ENCODE data around the gene SGMS1. TPM values are rescaled to one million over a fixed set of nuclear protein-coding genes. Genes with fewer than 3 reads are reported as not detected.

The SGMS1 gene
- polyA plus RNA-seq, 1 donor (not counting 4 experiments of a cell fraction or from before 2014, with no cell fraction given), result 18.3 TPM

DNA sequence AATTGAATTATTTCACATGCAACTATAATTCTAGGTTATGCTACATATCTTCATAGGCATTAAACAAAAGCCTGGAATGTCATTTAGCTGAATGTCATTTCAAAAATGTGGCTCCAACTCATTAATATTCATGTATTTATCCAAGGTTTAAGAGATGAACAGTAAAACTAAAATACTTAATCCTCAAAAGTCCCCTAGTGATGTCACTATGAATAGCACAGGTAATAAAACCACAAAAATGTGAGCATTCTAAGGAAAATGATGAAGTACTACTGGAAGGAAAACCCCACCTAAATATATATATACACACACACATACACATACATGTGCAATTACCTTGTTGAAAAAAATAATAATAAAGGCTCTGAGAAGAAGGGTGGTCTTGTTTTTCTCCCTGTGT lies 218.0 kb downstream of the SGMS1 start:
- H3K27ac ChIP-seq (ENCODE audit: control insufficient read depth, insufficient read depth, low read length), result peak overlapping the region; percentile 51
- DNase-seq (ENCODE audit: low read depth, low spot score) (no peak), FAIRE-seq (peak; percentile 64)
- H3K27me3 ChIP-seq (ENCODE audit: control insufficient read depth, extremely low read depth, insufficient read depth, low read length), result no peaks in the 10 kb centered on the region
- H2AFZ ChIP-seq (ENCODE audit: control insufficient read depth, low read length), result no peak overlapping the region
- H3K4me3 ChIP-seq (ENCODE audit: control insufficient read depth in 2 of 3, extremely low read depth in 1 of 3, insufficient read depth in 2 of 3, low read depth in 1 of 3, low read length in 3 of 3), result no peak overlapping the region
- H3K4me1 ChIP-seq (ENCODE audit: control insufficient read depth, extremely low read depth, insufficient read depth, low read length), result peaks cover 34% of the 10 kb centered on the region
- no peaks in the 10 kb centered on the region for H4K20me1 ChIP-seq (ENCODE audit: control insufficient read depth, extremely low read depth, insufficient read depth, low read length)
- H3K9me3 ChIP-seq (ENCODE audit: control insufficient read depth, low read depth, low read length), result no peaks in the 10 kb centered on the region
- H3K79me2 ChIP-seq (ENCODE audit: control insufficient read depth, insufficient read depth, low read length), result peaks cover 44% of the 10 kb centered on the region
- no peak overlapping the region for H3K9ac ChIP-seq (ENCODE audit: control insufficient read depth, extremely low read depth, insufficient read depth, low read length)
- H3K9me1 ChIP-seq (ENCODE audit: control insufficient read depth, extremely low read depth, insufficient read depth, low read length), result peaks cover 5% of the 10 kb centered on the region
- H3K4me2 ChIP-seq (ENCODE audit: control insufficient read depth, extremely low read depth, insufficient read depth, low read depth, low read length), result no peak overlapping the region
- dilution Hi-C loops (cut with MboI; ENCODE audit: extremely low pct_ligation_motif_present, low sequenced_read_pairs), result no loop called here
- H3K36me3 ChIP-seq (ENCODE audit: control insufficient read depth in 2 of 2, extremely low read depth in 1 of 2, insufficient read depth in 2 of 2, low read length in 2 of 2), result no peaks in the 10 kb centered on the region
- TF ChIP-seq, protein P1, sequence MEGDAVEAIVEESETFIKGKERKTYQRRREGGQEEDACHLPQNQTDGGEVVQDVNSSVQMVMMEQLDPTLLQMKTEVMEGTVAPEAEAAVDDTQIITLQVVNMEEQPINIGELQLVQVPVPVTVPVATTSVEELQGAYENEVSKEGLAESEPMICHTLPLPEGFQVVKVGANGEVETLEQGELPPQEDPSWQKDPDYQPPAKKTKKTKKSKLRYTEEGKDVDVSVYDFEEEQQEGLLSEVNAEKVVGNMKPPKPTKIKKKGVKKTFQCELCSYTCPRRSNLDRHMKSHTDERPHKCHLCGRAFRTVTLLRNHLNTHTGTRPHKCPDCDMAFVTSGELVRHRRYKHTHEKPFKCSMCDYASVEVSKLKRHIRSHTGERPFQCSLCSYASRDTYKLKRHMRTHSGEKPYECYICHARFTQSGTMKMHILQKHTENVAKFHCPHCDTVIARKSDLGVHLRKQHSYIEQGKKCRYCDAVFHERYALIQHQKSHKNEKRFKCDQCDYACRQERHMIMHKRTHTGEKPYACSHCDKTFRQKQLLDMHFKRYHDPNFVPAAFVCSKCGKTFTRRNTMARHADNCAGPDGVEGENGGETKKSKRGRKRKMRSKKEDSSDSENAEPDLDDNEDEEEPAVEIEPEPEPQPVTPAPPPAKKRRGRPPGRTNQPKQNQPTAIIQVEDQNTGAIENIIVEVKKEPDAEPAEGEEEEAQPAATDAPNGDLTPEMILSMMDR (optimal IDR thresholded peaks at IDR 0.05 in 1 of 3, IDR thresholded peaks at IDR 0.05 in 1 of 3, conservative IDR thresholded peaks at IDR 0.05 in 1 of 3; ENCODE audit: extremely low read depth in 1 of 3, insufficient read depth in 2 of 3, low read length in 3 of 3), result no peak
- no peak for TF ChIP-seq EZH2 (IDR thresholded peaks at IDR 0.05; ENCODE audit: low read length)

GRCh38 chr10:50404021-50404773 lies 219.6 kb downstream of the SGMS1 start:
- Histone ChIP-seq H3K4me2 (ENCODE audit: control insufficient read depth, extremely low read depth, insufficient read depth, low read depth, low read length) (no peak overlapping the region), H4K20me1 (ENCODE audit: control insufficient read depth, extremely low read depth, insufficient read depth, low read length) (no peaks in the 10 kb centered on the region), H3K9me3 (ENCODE audit: control insufficient read depth, low read depth, low read length) (no peaks in the 10 kb centered on the region), H3K27ac (ENCODE audit: control insufficient read depth, insufficient read depth, low read length) (no peak overlapping the region), H2AFZ (ENCODE audit: control insufficient read depth, low read length) (no peak overlapping the region), H3K9ac (ENCODE audit: control insufficient read depth, extremely low read depth, insufficient read depth, low read length) (no peak overlapping the region), H3K4me3 (ENCODE audit: control insufficient read depth in 2 of 3, extremely low read depth in 1 of 3, insufficient read depth in 2 of 3, low read depth in 1 of 3, low read length in 3 of 3) (no peak overlapping the region), H3K36me3 (ENCODE audit: control insufficient read depth in 2 of 2, extremely low read depth in 1 of 2, insufficient read depth in 2 of 2, low read length in 2 of 2) (no peaks in the 10 kb centered on the region), H3K4me1 (ENCODE audit: control insufficient read depth, extremely low read depth, insufficient read depth, low read length) (peaks cover 25% of the 10 kb centered on the region), H3K79me2 (ENCODE audit: control insufficient read depth, insufficient read depth, low read length) (peaks cover 38% of the 10 kb centered on the region), H3K27me3 (ENCODE audit: control insufficient read depth, extremely low read depth, insufficient read depth, low read length) (no peaks in the 10 kb centered on the region), H3K9me1 (ENCODE audit: control insufficient read depth, extremely low read depth, insufficient read depth, low read length) (peaks cover 3% of the 10 kb centered on the region)
- no peak for FAIRE-seq
- dilution Hi-C loops (cut with MboI; ENCODE audit: extremely low pct_ligation_motif_present, low sequenced_read_pairs), result no loop called here
- DNase-seq (ENCODE audit: low read depth, low spot score), result no peak
- TF ChIP-seq EZH2 (IDR thresholded peaks at IDR 0.05; ENCODE audit: low read length), result no peak
- TF ChIP-seq, protein P1 (optimal IDR thresholded peaks at IDR 0.05 in 1 of 3, IDR thresholded peaks at IDR 0.05 in 1 of 3, conservative IDR thresholded peaks at IDR 0.05 in 1 of 3; ENCODE audit: extremely low read depth in 1 of 3, insufficient read depth in 2 of 3, low read length in 3 of 3), result no peak
